HG02981 (cell line): ENCODE measurements around the gene PPP4R4.

Experiments used
- ATAC-seq: cut with Tn5 transposase; IDR thresholded peaks from one replicate; pipeline ENCODE4 v1.9.1; 2021; ENCODE audit warnings: mild to moderate bottlenecking, moderate library complexity; ENCODE audit not compliant: unreplicated experiment

Gene PPP4R4

DNA sequence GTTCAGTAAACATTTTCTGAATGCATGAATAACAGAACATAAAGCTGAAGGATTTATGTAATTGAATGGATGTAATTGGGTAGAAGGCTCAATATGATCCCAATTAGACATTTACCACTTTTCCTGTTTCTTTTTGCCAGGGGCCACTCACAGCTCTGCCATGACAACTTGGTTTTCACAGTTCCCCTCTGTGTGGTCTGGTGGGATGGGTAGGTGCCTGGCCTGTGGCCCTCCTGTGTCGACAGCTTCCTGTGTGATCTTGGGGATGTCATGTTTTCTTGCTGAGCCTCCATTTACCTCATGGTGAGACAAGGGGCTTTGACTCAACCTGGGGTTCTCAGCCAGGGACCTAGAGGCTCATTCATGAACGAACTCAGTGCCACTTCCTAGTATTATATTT is 131.5 kb downstream of the PPP4R4 start:
- no peak for ATAC-seq

DNA sequence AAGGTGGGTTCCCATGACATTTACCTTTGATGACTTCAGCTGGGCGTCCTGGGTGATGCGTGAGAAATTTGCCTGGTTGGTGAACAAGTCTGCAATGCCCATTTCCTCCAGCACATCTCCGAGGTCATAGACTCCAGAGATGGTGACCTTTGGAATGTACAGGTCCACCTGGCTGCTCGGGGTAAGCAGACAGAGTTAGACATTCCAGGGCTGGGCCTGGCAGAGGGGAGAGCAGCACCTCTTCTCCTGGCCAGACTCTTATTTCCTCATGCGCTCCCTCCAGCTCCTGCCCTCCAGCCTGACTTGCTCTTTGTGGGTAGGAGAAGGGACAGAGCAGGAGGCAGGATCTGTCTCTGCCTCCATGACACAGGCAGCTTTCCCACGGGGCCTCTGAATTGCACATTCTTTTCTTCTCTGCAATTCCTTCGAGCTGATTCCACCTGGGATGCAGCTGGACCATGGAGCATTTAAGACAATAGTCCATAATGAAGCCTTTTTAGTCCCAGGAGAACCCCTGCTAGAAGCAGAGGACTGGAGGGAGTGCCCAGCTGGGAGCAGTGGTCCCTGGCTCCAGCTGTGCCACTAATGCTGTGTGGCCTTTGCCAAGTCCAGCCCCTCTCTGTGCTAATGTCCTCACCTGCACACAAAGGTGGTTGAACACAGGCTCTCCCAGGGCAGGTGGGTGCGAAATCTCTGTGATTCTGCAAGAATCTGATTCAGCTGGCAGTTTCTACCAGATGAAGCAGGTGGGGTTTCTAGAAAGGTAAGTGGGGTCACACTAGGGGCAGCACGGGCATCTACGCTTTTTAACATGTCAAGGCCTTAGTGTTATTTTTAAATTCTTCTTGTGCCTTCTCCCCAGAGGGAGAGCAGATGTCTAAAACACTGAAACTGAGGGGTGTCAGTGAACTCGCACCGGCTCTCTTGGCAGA is 132.2 kb downstream of the PPP4R4 start:
- ATAC-seq, result no peak

DNA sequence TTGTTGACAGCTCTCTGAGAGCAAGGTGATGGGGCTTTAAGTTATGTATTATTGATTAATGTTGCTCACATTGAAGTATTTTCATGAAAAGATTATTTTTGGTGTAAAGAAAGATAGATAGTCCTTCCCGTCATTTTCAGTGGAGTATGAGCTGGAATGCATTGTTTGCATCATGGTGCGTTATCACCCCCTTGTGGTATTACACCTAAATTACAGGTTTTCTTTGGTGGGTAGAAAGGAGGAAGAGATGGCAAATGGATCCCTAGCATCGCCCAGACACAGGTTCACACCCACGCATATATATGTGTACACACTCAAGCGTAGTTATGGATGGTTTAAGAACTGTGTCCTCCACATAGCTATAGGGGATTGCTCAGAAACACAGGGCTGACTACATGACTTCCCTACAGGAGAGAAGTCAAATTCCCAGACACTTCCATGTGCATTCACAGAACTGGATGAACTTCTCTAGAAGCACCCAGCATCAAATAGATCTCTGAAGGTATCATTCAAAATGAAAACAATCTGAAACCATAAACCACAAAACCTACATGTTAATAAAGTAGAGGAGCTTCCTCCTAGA is 133.4 kb downstream of the PPP4R4 start:
- no peak for ATAC-seq

DNA sequence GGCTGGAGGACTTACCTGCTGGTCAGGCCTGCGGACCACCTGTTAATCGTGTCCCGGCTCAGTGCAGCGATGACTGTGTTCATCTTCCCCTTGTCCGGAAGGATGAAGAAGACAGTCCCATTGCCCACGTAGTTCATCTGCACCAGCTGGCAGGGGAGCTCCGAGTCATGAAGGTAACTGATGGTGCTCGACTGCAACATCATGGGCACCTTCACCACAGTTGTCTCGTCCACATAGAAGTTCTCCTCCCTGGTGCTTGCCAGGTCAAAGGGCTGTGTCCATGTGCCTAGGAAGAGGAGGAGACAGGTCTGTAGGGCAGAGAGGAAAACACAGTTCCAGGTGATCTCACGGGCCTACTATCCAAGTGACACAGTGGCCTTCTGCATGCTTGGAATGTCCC is 135.6 kb downstream of the PPP4R4 start:
- no peak for ATAC-seq

DNA sequence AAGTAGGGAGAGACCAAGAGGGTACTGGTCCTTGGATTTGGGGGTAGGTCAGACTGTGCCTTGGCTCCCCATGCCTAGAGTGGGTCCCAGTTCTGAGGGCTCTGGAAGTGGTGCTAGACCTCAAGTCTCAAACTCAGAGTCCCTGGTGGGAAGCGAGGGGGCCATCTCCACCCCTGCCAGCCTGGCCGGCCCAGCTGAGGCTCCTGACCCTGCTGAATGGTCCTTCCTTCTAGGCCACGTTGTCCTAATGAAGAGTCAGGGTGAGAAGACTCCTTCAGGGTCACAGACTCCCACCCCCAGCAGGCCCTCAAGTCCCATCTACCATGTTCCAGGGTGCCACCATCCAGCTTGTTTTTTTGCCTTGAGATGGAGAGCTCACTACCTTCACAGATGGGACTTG is 136.1 kb downstream of the PPP4R4 start:
- no peak for ATAC-seq

DNA sequence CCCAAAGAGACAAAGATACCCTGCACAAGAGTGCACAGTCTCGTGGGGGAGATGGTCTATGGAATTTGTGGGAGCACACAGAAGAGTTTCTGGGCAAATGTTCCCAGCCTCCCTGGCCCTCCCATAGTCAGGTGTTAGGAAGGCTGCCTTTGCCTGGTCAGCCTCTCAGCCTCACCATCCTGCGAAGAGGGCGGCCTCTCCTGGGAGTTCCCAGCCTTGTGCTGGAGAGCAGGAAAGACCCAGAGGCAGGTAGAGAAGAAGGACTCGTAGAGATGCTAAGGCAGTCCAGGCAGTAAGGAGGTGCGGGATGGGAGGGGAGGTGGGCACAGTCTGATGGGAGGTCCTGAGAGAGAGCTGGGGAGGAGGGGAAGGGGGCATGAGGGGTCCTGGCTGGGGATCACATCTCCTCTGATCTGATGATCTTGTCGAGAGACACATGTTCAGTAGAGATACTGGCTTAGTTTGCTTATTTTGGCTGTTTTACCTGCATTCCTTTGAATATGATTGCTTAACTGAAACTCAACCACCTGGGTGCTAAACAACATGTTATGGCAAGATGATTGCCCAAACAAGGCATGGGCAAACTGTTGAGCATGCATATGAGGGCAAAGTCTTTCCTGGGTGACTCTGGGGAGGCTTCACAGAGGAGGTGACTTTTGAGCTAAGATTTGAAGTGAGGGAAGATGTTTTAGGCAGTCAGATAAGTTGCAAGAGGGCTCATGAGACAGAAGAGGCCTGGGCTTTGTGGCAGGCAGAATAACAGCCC is 138.5 kb downstream of the PPP4R4 start:
- no peak for ATAC-seq

DNA sequence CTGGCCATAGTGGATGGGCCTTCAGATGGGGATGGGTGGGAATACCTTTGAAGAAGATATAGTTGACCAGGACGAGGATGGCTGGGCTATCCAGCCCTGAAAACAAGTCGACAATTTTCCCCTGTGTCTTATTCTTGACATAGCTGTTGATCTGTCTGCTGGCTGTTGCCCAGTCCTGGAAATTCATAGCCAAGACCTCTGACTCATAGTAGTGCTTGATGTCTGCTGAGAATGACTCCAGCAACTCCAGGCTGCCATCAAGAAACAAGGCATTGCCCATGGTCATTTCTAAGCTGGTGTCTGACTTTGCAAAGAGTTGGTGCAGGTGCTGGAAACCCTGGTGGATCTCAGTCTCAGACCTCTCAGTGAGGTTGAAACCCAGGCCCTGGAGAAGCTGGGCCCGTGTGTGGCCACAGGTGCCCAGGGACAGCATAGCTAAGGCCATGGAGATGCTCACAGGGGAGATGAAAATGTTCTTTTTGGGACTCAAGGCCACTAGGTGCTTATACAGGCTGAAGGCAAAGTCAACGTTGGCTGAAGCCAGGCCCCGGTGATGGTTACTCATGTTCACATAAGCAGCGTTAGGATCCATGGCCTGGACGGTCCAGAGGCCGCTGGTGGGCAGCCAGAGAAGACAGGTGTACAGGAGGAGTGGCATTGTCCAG is 140.0 kb downstream of the PPP4R4 start:
- no peak for ATAC-seq

DNA sequence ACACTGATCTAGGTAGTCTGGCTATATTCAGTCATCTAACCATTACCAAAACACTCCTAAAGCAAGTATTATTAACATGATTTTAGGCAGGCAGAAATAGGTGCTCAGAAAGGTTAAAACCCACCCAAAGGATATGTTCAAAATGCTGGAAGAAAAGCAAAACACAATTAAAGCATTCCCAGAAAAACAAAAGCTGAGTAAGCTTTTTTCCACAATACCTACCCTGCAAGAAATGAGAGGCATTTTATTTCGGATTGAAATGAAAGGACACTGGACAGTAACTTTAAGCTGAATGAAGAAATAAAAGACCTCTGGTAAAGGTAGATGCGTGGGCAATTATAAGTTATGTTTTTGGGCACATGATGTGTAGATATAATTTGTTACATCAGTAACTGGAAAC is 140.8 kb downstream of the PPP4R4 start:
- no peak for ATAC-seq

DNA sequence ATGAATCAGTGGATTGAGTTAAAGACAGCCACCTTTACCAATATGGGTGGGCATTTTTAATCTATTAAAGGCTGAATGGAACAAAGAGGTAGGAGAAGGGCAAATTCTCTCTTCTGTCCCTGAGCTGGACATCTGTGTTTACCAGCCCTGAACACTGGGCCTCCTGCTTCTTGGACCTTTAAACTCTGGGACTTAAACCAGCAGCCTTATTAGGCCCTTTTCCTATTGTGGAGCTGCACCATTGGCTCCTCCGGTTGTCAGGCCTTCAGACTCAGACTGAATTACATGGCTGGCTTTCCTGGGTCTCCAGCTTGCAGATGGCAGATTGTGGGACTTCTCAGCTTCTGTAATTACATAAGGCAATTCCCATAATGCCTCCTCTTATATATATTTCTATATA is 142.6 kb downstream of the PPP4R4 start:
- ATAC-seq, result no peak

DNA sequence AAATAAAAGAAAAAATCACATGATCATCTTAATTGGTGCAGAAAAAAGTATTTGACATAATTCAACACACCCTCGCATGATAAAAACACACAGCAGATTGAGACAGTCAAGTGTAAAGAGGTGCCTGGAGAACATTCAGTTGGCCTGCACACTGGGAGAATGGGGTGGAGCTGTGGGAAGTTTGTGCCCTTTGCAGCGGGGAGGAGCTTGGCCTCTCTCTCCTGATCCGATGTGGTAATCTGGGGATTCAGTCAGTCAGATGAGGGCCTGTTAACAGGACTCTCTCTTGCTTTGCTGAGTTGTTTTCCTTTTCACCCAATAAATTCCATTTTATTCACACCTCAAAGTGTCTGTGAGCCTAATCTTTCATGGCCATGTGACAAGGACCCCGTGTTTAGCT is 143.1 kb downstream of the PPP4R4 start:
- no peak for ATAC-seq

DNA sequence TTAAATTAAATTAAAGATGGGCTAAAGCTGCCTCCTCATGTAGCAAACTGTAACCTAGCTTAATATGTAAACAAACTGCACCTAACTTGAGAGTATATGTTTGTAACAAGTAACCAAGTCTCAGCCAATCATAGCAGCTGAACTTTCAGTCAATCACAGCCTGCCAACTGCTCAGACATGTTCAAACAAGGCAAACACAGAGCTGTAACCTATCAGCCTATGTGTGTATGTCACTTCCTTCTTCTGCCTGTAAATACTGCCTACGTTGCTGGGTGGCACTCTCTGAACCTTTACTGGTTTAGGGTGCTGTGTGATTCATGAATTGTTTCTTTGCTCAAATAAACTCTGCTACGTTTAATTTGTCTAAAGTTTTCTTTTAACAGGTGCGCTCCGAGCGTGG is 146.1 kb downstream of the PPP4R4 start:
- no peak for ATAC-seq

DNA sequence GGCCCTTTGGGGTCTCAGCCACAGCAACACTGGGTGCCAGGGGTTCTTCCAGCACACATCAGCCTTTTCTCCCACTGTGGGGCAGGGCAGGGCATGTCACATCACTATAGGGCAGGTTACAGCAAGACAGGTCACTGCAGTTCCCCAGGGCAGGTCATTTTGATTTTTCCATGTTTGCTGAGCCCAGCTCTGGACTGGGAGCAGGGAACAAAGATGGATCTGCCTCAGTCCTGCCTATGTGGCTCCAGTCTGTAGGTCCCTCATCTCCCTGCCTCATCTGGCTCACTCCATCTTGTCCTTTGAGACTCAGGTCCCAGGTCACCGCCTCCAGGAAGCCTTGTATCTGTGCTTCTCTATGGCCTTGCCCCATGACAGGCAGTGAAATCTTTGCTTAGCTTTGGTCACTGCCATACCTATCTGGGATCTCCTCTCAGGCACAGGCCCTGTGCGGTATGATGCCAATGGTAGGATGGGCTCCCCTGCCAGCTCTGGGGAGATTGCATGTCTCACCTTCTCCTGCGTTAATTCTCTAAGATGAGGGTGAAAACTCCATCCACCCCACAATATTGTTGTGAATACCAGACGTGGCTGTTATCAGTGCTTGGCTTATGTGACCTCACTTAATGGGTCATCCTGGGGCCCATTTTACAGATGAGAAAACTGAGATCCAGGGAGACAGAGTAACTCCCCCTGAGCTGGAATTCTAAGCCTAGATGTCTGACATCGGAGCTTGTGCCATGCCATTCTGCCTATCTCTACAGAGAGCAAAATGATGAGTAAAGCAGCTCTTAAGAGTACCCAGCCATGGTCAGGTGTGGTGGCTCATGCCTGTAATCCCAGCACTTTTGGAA is 147.5 kb downstream of the PPP4R4 start:
- no peak for ATAC-seq

DNA sequence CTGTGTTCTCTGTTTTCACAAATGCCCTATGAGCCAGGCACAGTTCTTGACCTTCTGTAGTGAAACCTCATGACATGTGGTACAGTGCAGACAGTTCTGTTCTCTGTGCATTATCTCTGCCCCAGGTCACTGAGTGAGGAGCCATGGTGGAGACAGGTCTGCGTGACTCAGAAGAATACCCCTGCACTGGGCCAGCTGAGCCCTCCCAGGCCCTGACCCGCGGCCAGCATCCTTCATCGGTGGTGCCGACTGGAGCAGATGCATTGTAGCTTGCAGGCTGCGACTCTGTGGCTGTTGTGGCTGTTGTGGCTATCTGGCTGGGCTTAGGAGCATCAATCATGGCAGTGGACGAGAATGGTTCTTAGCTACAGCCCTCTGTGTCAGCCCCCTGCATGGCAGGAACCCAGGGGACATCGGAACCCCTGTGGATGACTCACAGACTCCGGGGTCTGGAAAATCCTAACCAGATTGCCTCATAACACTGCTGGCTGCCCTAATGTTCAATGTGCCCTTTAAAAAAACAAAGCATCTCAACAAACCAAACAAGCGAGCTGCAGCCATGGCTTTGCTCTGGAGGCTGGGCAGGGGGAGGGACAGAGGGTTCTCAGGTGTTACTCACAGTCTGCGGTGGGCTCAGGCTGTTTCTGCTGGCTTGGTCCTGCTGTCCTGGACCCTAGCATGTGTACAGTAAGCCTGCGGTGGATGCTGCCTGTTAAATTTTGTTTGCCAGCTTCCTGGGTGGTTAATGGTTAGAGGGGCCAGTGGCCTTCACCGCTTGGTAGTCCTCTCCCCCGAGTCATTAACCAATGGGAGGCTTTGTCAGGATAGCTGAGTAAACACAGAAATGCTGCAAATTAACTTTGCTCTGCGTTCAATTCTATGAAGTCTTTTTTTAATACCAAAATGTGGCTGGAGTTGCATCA is 148.8 kb downstream of the PPP4R4 start, which contains the start of gene SERPINA6:
Gene SERPINA6, minus strand, starts transcription at position 689 of the 923 bp plus-strand sequence. CDS start 8,688 bp downstream, outside the sequence.
- no peak for ATAC-seq

DNA sequence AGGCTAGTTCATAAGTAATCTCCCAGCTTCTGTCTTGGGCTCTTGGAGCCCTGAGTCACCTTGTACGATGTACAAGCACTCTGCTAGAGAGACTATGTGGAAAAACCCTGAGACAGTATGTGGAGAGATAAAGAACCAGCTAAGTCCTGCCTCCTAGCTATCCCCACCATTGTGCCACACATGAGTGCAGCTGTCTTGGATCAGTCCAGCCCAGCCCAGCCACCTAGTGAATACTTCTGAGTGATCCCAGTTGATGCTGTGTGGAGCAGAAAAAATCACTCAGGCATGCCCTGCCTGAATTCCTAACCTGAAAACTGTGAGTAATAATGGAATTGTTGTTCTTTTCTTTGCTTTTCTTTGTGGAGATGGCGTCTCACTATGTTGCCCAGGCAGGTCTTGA is 154.1 kb downstream of the PPP4R4 start:
- ATAC-seq, result no peak
